ENCODE results near the gene EXOC3L2. TPM values are rescaled to one million over a fixed set of nuclear protein-coding genes. Genes with fewer than 3 reads are reported as not detected.

EXOC3L2 gene
- not detected in 2 replicates for total RNA-seq

DNA sequence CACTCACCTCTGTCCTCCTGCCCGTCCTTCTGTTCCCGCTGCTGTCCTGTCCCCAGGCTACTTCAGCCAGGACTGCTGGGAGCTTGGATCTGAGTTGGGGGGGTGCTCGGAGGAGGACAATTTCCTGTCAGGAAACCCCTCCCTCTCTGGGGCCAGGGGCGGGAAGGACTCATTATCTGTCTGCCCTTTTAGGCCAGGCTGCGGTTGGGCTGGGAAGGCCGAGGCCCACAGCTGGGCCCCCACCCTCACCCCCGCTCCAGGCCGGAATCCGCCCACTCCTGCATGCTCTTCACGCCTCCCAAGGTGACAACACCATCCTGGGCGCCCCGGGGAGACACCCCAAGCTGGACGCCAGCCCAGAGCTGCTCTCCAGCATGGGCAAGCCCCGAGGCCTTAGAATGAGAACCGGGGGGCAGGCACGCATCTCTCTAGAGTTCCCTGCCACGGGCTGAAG lies at the start of gene EXOC3L2:
Gene EXOC3L2 (minus strand): TSS at position 74 of the 454 bp plus-strand sequence. CDS start 6,362 bp downstream, outside the sequence.
- Histone ChIP-seq H3K27ac (ENCODE audit: low read depth, low read length) (no peak within 1 kb of the TSS), H3K4me2 (ENCODE audit: insufficient read depth, low read length) (no peak within 1 kb of the TSS), H3K9me3 (ENCODE audit: low read depth, low read length) (no peaks in the 10 kb centered on the region), H3K4me3 (ENCODE audit: insufficient read depth, low read length) (no peak within 1 kb of the TSS), H3K4me1 (ENCODE audit: insufficient read depth, low read length) (peaks cover 1% of the 10 kb centered on the region), H3K79me2 (ENCODE audit: insufficient read depth, low read length) (no peaks in the 10 kb centered on the region), H3K27me3 (ENCODE audit: insufficient read depth, low read length) (no peaks in the 10 kb centered on the region), H3K36me3 (ENCODE audit: insufficient read depth, low read length) (no peaks in the 10 kb centered on the region), H4K20me1 (ENCODE audit: insufficient read depth, low read length) (no peaks in the 10 kb centered on the region), H2AFZ (ENCODE audit: low read length) (no peak within 1 kb of the TSS)
- peak; percentile 60 for DNase-seq (ENCODE audit: insufficient read length, low spot score, missing footprints)
- TF ChIP-seq, protein P1, sequence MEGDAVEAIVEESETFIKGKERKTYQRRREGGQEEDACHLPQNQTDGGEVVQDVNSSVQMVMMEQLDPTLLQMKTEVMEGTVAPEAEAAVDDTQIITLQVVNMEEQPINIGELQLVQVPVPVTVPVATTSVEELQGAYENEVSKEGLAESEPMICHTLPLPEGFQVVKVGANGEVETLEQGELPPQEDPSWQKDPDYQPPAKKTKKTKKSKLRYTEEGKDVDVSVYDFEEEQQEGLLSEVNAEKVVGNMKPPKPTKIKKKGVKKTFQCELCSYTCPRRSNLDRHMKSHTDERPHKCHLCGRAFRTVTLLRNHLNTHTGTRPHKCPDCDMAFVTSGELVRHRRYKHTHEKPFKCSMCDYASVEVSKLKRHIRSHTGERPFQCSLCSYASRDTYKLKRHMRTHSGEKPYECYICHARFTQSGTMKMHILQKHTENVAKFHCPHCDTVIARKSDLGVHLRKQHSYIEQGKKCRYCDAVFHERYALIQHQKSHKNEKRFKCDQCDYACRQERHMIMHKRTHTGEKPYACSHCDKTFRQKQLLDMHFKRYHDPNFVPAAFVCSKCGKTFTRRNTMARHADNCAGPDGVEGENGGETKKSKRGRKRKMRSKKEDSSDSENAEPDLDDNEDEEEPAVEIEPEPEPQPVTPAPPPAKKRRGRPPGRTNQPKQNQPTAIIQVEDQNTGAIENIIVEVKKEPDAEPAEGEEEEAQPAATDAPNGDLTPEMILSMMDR (IDR thresholded peaks at IDR 0.05; ENCODE audit: extremely low read depth, low read depth, low read length) = no peak

DNA sequence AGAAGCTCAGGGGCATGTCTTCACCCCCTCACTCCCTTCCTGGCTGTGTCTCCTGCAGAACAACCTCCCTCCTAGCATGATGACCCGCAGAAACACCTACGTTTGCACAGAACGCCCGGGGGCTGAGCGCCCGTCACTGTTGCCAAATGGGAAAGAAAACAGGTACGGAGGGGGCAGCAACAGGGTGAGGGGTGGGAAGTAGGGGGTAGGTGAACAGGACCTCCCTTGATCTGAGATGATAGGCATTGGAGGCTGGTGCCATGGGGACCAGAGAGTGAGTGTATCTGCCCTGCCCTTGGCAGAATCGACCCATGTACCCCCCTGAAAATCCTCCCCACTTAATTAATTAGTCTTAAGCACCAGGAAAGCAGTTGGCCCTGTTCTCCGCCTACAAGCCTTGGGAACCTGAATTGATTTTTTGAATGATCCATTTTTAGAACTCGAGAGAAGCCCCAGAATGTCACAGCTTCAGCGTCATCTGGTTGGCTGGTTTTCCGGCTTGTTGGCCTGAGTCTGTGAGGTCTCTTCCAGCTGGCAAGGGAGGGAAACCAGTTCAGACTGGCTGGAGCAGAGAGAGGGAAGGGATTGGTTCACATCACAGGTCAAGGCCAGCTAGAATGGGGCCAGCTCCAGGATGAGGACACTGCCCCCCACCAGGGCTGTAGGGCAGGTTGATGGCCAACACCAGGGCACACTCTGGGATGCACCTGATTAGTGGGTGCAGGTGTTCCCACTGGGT lies 49.3 kb upstream of the EXOC3L2 start:
- H3K4me1 ChIP-seq (ENCODE audit: insufficient read depth, low read length) = no peaks in the 10 kb centered on the region
- peak; percentile 64 for DNase-seq (ENCODE audit: insufficient read length, low spot score, missing footprints)
- TF ChIP-seq, protein P1 (IDR thresholded peaks at IDR 0.05; ENCODE audit: extremely low read depth, low read depth, low read length) = no peak

DNA sequence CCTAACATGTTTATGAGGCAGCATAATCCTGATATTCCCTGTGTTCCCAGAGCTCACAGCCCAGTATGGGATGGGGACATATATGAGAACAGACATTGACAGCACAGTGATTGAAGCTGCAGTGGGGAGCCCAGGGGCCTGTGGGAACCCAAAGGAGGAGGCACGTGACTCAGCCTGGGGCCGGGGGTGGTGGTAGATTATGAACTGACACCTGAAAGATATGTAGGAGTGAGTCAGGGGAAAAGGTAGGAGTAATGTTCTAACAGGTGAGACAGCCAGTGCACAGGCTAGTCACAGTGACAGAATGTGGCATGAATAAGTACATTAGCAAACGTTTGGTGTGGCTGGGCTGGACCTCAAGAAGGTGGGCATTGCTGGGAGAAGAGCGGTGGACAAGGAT lies 48.5 kb upstream of the EXOC3L2 start:
- no peaks in the 10 kb centered on the region for H3K9me3 ChIP-seq (ENCODE audit: low read depth, low read length)
- H3K4me1 ChIP-seq (ENCODE audit: insufficient read depth, low read length) = no peaks in the 10 kb centered on the region
- H3K4me3 ChIP-seq (ENCODE audit: insufficient read depth, low read length) = no peak overlapping the region

More for the DNA sequence above, 49.3 kb upstream of the EXOC3L2 start:
- Histone ChIP-seq H3K27ac (ENCODE audit: low read depth, low read length) (no peak overlapping the region), H3K4me2 (ENCODE audit: insufficient read depth, low read length) (no peak overlapping the region), H3K4me3 (ENCODE audit: insufficient read depth, low read length) (no peak overlapping the region), H2AFZ (ENCODE audit: low read length) (no peak overlapping the region), H3K27me3 (ENCODE audit: insufficient read depth, low read length) (no peaks in the 10 kb centered on the region), H3K36me3 (ENCODE audit: insufficient read depth, low read length) (peaks cover 29% of the 10 kb centered on the region), H3K9me3 (ENCODE audit: low read depth, low read length) (no peaks in the 10 kb centered on the region), H3K79me2 (ENCODE audit: insufficient read depth, low read length) (no peaks in the 10 kb centered on the region), H4K20me1 (ENCODE audit: insufficient read depth, low read length) (no peaks in the 10 kb centered on the region)

DNA sequence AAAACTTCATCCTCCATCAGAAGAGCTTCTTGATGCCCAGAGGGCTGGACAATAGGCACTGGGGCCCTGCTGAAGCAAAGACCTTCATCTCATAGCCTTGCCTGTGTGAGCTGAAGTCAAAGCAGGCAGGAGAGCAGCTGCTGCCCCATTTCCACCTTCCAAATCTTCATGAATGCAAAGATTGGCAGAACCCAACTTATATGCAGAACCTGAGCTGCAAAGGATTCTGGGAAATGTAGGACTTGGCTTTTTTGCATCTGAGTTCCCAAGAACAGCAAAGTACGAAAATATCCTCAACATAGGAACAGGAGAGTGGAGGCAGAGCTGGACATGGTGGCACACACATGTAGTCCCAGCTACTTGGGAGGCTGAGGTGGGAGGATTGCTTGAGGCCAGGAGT lies 46.6 kb upstream of the EXOC3L2 start:
- Histone ChIP-seq H3K27me3 (ENCODE audit: insufficient read depth, low read length) (no peaks in the 10 kb centered on the region), H3K4me3 (ENCODE audit: insufficient read depth, low read length) (no peak overlapping the region), H3K79me2 (ENCODE audit: insufficient read depth, low read length) (no peaks in the 10 kb centered on the region), H2AFZ (ENCODE audit: low read length) (no peak overlapping the region), H3K9me3 (ENCODE audit: low read depth, low read length) (no peaks in the 10 kb centered on the region), H3K4me1 (ENCODE audit: insufficient read depth, low read length) (no peaks in the 10 kb centered on the region), H3K27ac (ENCODE audit: low read depth, low read length) (no peak overlapping the region), H3K36me3 (ENCODE audit: insufficient read depth, low read length) (peaks cover 35% of the 10 kb centered on the region), H3K4me2 (ENCODE audit: insufficient read depth, low read length) (no peak overlapping the region), H4K20me1 (ENCODE audit: insufficient read depth, low read length) (no peaks in the 10 kb centered on the region)
- DNase-seq (ENCODE audit: insufficient read length, low spot score, missing footprints) = no peak
- TF ChIP-seq, protein P1 (IDR thresholded peaks at IDR 0.05; ENCODE audit: extremely low read depth, low read depth, low read length) = no peak

More for the DNA sequence above, 48.5 kb upstream of the EXOC3L2 start:
- H3K4me2 ChIP-seq (ENCODE audit: insufficient read depth, low read length) = no peak overlapping the region
- H3K36me3 ChIP-seq (ENCODE audit: insufficient read depth, low read length) = peaks cover 29% of the 10 kb centered on the region
- no peak overlapping the region for H2AFZ ChIP-seq (ENCODE audit: low read length)
- TF ChIP-seq, protein P1 (IDR thresholded peaks at IDR 0.05; ENCODE audit: extremely low read depth, low read depth, low read length) = no peak
- H3K27me3 ChIP-seq (ENCODE audit: insufficient read depth, low read length) = no peaks in the 10 kb centered on the region
- no peaks in the 10 kb centered on the region for H3K79me2 ChIP-seq (ENCODE audit: insufficient read depth, low read length)
- DNase-seq (ENCODE audit: insufficient read length, low spot score, missing footprints) = no peak
- H3K27ac ChIP-seq (ENCODE audit: low read depth, low read length) = no peak overlapping the region
- no peaks in the 10 kb centered on the region for H4K20me1 ChIP-seq (ENCODE audit: insufficient read depth, low read length)
